SHP77 (cell line): Measurements from ENCODE around the gene AGBL2.
"Not testable (repeated sequence)": the region's sequence is repeated elsewhere in the genome, so short reads cannot be mapped to it uniquely, and the experiment has no call there.

ENCODE experiments used
- DNase-seq, 2 experiments: peaks; one replicate each; lab custom pipeline; 2025; lab: John Stamatoyannopoulos, UW

The AGBL2 gene

GRCh38 chr11:47689480-47689879 lies 25.7 kb downstream of the AGBL2 start:
- no peak for DNase-seq

GRCh38 chr11:47688991-47689390 lies 26.2 kb downstream of the AGBL2 start:
- DNase-seq, result no peak

- no peak for DNase-seq
These were observed 27.1 kb downstream of the AGBL2 start for GRCh38 chr11:47688111-47688510.

GRCh38 chr11:47686704-47687103 lies 28.5 kb downstream of the AGBL2 start:
- DNase-seq, result not testable (repeated sequence)

GRCh38 chr11:47686151-47686550 lies 29.0 kb downstream of the AGBL2 start:
- no peak for DNase-seq

- DNase-seq, result no peak
These were observed 39.3 kb downstream of the AGBL2 start for GRCh38 chr11:47675851-47676250.

GRCh38 chr11:47672283-47672730 lies 42.9 kb downstream of the AGBL2 start:
- DNase-seq, result no peak

GRCh38 chr11:47669856-47670255 lies 45.3 kb downstream of the AGBL2 start:
- DNase-seq, result no peak

GRCh38 chr11:47668665-47669064 lies 46.5 kb downstream of the AGBL2 start:
- DNase-seq, result no peak

- no peak for DNase-seq
These were observed 47.6 kb downstream of the AGBL2 start for GRCh38 chr11:47667555-47667954.

GRCh38 chr11:47667135-47667534 lies 48.0 kb downstream of the AGBL2 start:
- DNase-seq, result no peak

- DNase-seq, result not testable (repeated sequence)
These were observed 50.2 kb downstream of the AGBL2 start for GRCh38 chr11:47664936-47665335.

GRCh38 chr11:47661245-47661644 lies 53.9 kb downstream of the AGBL2 start:
- no peak for DNase-seq

GRCh38 chr11:47659276-47659675 lies 55.9 kb downstream of the AGBL2 start:
- no peak for DNase-seq

GRCh38 chr11:47656260-47656885 lies 58.8 kb downstream of the AGBL2 start:
- DNase-seq, result no peak

- DNase-seq, result no peak
These were observed 63.2 kb downstream of the AGBL2 start for GRCh38 chr11:47651818-47652469.

- DNase-seq, result no peak
These were observed 65.9 kb downstream of the AGBL2 start for GRCh38 chr11:47649276-47649675.

- DNase-seq, result no peak
These were observed 69.2 kb downstream of the AGBL2 start for GRCh38 chr11:47646019-47646418.

- DNase-seq, result no peak
These were observed 69.7 kb downstream of the AGBL2 start for GRCh38 chr11:47645500-47645899.

- peak; percentile 96 for DNase-seq
These were observed 72.9 kb downstream of the AGBL2 start, which contains the start of gene MTCH2 for GRCh38 chr11:47642099-47642855. Gene MTCH2 (minus strand): TSS chr11:47642559. CDS start chr11:47642465, 94 bp downstream.

- no peak for DNase-seq
These were observed 73.5 kb downstream of the AGBL2 start for GRCh38 chr11:47641600-47642098.

GRCh38 chr11:47640506-47640905 lies 74.7 kb downstream of the AGBL2 start:
- DNase-seq, result not testable (repeated sequence)

- not testable (repeated sequence) for DNase-seq
These were observed 78.8 kb downstream of the AGBL2 start for GRCh38 chr11:47636331-47636730.
